Chondrocyte (in vitro differentiated cells): ENCODE data around the gene PTTG1. TPM values are rescaled to one million over a fixed set of nuclear protein-coding genes. Genes with fewer than 3 reads are reported as not detected.

ENCODE experiments used
- DNase-seq: peaks from one replicate; pipeline ENCODE4 v3.0.0; 2021; ENCODE audit warnings: mixed read lengths, low spot score
- H3K27ac Mint-ChIP-seq: one replicate; pipeline ENCODE4 v1.8.0; 2021; ENCODE audit warnings: mild to moderate bottlenecking, moderate library complexity, mixed read lengths; ENCODE audit not compliant: unreplicated experiment
- H3K27me3 Mint-ChIP-seq: 2 replicates; pipeline ENCODE4 v1.8.0; 2021; ENCODE audit warnings: low read depth, mixed read lengths
- H3K36me3 Mint-ChIP-seq: 2 replicates; pipeline ENCODE4 v1.8.0; 2021; ENCODE audit warnings: low read depth, mixed read lengths
- H3K4me1 Mint-ChIP-seq: 2 replicates; pipeline ENCODE4 v1.8.0; 2021; ENCODE audit warnings: low read depth, mild to moderate bottlenecking, mixed read lengths
- H3K4me3 Mint-ChIP-seq: one replicate; pipeline ENCODE4 v1.8.0; 2021; ENCODE audit warnings: mild to moderate bottlenecking, moderate library complexity, mixed read lengths; ENCODE audit not compliant: unreplicated experiment
- H3K9me3 Mint-ChIP-seq: 2 replicates; pipeline ENCODE4 v1.8.0; 2021; ENCODE audit warnings: low read depth, mixed read lengths
- total RNA-seq: library from RNA; stranded (reverse); gene quantifications from 3 replicates; pipeline ENCODE4 v1.2.1, GENCODE V29; 2021
- TF ChIP-seq, protein P1 (sequence below): fragments of 200-600 bp; sonication (generic); IDR thresholded peaks from 2 replicates; pipeline ENCODE4 v1.5.0; 2021; ENCODE audit warnings: antibody characterized with exemption, mild to moderate bottlenecking, moderate library complexity

The PTTG1 gene
- total RNA-seq, 1 donor from 2014 or later, result 15.5 TPM

DNA sequence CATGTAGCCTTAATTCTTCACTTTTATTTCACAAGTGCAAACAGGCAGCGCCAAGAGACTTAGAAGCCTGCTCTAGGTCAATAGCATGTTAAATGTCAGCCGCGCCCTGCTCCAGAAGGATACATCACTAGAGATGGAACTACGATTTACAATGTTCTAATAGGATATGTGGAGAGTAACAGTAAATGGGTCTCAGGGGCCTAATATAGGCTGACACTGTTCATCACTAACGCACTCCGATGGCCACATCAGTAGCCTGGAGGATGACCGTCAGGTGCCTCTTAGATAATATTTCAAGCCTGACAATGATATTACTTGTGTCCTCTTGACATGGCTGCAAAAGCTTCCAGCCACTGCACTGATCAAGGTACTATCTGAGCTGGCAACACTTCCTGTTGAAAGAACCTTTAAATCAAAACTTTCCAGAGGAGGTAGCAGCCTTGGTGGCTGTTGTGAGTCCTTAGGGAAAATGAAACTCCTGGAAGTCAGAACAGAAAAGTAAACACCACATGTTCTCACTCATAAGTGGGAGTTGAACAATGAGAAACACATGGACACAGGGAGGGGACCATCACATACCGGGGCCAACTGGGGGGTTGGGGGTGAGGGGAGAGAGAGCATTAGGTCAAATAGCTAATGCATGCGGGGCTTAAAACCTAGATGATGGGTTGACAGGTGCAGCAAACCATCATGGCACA lies 35.0 kb downstream of the PTTG1 start:
- Mint-ChIP-seq H3K27me3 (peaks cover 21% of the 10 kb centered on the region), H3K4me3 (no peak overlapping the region), H3K27ac (no peak overlapping the region), H3K36me3 (no peaks in the 10 kb centered on the region), H3K9me3 (no peaks in the 10 kb centered on the region), H3K4me1 (peaks cover 4% of the 10 kb centered on the region)
- TF ChIP-seq, protein P1, sequence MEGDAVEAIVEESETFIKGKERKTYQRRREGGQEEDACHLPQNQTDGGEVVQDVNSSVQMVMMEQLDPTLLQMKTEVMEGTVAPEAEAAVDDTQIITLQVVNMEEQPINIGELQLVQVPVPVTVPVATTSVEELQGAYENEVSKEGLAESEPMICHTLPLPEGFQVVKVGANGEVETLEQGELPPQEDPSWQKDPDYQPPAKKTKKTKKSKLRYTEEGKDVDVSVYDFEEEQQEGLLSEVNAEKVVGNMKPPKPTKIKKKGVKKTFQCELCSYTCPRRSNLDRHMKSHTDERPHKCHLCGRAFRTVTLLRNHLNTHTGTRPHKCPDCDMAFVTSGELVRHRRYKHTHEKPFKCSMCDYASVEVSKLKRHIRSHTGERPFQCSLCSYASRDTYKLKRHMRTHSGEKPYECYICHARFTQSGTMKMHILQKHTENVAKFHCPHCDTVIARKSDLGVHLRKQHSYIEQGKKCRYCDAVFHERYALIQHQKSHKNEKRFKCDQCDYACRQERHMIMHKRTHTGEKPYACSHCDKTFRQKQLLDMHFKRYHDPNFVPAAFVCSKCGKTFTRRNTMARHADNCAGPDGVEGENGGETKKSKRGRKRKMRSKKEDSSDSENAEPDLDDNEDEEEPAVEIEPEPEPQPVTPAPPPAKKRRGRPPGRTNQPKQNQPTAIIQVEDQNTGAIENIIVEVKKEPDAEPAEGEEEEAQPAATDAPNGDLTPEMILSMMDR, result no peak
- DNase-seq, result no peak

DNA sequence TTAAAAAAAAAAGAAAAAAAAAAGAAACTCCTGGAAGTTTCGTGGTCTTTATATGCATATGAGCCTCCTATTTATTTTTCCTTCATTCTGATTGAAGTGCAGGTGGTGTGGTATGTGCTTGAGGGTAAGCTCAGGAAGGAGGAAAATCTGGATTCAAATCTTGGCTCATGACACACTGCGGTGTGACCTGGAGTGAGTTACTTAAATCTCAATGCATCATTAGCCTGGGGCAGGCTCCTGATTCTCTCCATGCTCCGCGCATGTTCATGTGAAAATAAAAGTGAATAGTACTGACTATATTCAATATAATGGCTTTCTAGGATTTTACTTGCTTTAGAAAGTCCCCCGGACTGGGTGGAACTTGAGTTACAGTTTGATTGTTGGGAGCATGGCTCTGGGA lies 35.6 kb downstream of the PTTG1 start:
- Mint-ChIP-seq H3K4me1 (peaks cover 4% of the 10 kb centered on the region), H3K4me3 (no peak overlapping the region), H3K36me3 (no peaks in the 10 kb centered on the region), H3K27ac (no peak overlapping the region), H3K9me3 (no peaks in the 10 kb centered on the region), H3K27me3 (peaks cover 20% of the 10 kb centered on the region)
- TF ChIP-seq, protein P1, result no peak
- no peak for DNase-seq

DNA sequence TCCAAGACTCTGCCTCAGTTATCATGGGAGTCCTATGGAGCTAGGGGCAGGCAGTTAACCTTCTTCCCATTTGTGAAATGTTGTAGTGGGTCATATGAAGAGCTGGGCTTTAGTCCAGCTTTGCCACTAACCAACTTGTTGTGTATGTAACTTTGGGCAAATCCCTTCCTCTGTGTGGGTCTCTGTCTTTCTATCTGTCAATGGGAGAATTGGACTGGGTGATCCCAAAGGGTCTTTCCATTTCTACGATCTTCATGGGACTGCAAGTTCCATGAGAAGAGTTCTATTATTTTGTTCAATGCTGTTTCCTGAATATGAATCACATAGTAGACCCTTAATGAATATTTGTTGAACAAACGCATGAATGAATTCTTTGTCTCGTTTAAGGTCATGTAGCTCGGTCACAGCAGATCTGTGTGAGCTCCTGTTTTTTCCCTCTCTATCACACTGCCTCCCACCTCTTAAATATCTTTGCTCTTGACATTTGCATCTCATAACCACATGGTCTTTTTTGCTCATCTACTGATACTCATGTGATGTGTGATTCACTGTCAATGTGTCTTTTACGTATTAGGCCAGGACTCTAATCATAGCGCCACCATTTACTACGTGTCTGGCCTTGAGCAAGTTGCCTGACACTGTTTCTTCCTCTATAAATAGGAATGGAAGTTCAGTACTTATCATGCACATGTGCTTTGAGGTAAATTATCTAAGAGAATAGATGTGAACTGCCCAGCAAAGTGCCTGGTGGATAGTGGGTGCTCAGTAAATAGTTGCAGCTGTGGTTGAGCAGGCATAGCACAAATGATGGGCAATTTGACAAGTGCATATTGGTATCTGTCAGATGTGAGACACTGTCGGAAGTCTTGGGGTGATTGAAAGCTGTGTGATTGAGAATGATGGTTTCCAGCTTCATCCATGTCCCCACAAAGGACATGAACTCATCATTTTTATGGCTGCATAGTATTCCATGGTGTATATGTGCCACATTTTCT lies 37.4 kb downstream of the PTTG1 start:
- no peak overlapping the region for H3K27ac Mint-ChIP-seq
- TF ChIP-seq, protein P1, result no peak
- H3K27me3 Mint-ChIP-seq, result peaks cover 7% of the 10 kb centered on the region
- H3K4me1 Mint-ChIP-seq, result peaks cover 12% of the 10 kb centered on the region
- H3K9me3 Mint-ChIP-seq, result no peaks in the 10 kb centered on the region
- no peak for DNase-seq
- H3K4me3 Mint-ChIP-seq, result no peak overlapping the region
- no peaks in the 10 kb centered on the region for H3K36me3 Mint-ChIP-seq

DNA sequence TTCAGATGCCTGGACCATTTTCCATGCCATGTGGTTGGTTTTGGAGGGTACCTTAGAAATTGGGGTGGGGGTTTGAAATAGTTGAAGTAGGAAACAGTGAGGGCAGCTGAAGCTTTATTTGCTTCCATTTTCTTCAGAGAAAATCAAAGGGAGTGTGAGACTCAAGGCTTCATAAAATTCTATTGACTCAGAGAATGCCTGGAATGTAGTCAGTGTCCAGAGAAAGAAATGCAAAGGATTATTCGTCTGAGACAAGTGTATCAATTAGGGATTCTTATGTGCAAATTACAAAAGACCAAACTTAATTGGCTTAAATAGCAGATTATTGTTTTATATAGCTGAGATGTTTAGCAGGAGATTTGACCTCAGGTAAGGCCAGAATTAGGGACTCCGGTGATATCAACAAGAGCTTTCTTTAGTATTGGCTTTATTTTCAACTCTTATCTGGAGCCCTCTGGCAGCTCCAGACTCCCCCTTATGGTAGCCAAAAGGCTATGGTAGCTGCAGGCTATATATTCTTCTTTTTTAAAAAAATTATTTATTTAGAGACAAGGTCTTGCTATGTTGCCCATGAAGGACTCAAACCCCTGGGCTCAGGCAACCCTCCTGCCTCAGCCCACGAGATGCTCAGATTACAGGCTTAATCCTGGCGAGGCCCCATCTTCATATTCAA lies 38.9 kb downstream of the PTTG1 start:
- H3K27ac Mint-ChIP-seq, result no peak overlapping the region

More for the DNA sequence above, 38.9 kb downstream of the PTTG1 start:
- no peak for DNase-seq
- TF ChIP-seq, protein P1, result peak; percentile 21
- Mint-ChIP-seq H3K4me1 (peaks cover 13% of the 10 kb centered on the region), H3K4me3 (no peak overlapping the region), H3K27me3 (peaks cover under 1% of the 10 kb centered on the region), H3K36me3 (no peaks in the 10 kb centered on the region), H3K9me3 (no peaks in the 10 kb centered on the region)
